ENCODE data around the gene MAP3K13. TPM values are rescaled to one million over a fixed set of nuclear protein-coding genes. Genes with fewer than 3 reads are reported as not detected.

Gene MAP3K13
- total and polyA plus RNA-seq, 7 donors, result 2.6 to 7.6 (median 5.0) TPM

GRCh38 chr3:185399737-185400667 lies 37.1 kb downstream of the MAP3K13 start:
- 78 to 80% (median 80%) methylated on average over 16 of the region's 16 CpGs for WGBS, 3 donors
- ATAC-seq, result no peak
- intact Hi-C loops (cut with DNase I), result no loop called here

GRCh38 chr3:185400866-185401265 lies 37.9 kb downstream of the MAP3K13 start:
- WGBS, 3 donors, result 91 to 97% (median 91%) methylated on average over 1 of the region's 1 CpG
- intact Hi-C loops (cut with DNase I), result no loop called here

More at GRCh38 chr3:185399737-185400667, 37.1 kb downstream of the MAP3K13 start:
- no peak overlapping the region for H3K27ac ChIP-seq
- TF ChIP-seq, protein P1, sequence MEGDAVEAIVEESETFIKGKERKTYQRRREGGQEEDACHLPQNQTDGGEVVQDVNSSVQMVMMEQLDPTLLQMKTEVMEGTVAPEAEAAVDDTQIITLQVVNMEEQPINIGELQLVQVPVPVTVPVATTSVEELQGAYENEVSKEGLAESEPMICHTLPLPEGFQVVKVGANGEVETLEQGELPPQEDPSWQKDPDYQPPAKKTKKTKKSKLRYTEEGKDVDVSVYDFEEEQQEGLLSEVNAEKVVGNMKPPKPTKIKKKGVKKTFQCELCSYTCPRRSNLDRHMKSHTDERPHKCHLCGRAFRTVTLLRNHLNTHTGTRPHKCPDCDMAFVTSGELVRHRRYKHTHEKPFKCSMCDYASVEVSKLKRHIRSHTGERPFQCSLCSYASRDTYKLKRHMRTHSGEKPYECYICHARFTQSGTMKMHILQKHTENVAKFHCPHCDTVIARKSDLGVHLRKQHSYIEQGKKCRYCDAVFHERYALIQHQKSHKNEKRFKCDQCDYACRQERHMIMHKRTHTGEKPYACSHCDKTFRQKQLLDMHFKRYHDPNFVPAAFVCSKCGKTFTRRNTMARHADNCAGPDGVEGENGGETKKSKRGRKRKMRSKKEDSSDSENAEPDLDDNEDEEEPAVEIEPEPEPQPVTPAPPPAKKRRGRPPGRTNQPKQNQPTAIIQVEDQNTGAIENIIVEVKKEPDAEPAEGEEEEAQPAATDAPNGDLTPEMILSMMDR (IDR thresholded peaks at IDR 0.05), result no peak
- H3K4me3 ChIP-seq, result no peak overlapping the region
- no peak for DNase-seq
- H3K9me3 ChIP-seq, result no peaks in the 10 kb centered on the region
- H3K36me3 ChIP-seq (ENCODE audit: insufficient read depth in 1 of 2, low read depth in 1 of 2), result no peaks in the 10 kb centered on the region
- H3K27me3 ChIP-seq (ENCODE audit: insufficient read depth in 3 of 3, low read length in 2 of 3), result no peaks in the 10 kb centered on the region
- peaks cover 15% of the 10 kb centered on the region for H3K4me1 ChIP-seq

DNA sequence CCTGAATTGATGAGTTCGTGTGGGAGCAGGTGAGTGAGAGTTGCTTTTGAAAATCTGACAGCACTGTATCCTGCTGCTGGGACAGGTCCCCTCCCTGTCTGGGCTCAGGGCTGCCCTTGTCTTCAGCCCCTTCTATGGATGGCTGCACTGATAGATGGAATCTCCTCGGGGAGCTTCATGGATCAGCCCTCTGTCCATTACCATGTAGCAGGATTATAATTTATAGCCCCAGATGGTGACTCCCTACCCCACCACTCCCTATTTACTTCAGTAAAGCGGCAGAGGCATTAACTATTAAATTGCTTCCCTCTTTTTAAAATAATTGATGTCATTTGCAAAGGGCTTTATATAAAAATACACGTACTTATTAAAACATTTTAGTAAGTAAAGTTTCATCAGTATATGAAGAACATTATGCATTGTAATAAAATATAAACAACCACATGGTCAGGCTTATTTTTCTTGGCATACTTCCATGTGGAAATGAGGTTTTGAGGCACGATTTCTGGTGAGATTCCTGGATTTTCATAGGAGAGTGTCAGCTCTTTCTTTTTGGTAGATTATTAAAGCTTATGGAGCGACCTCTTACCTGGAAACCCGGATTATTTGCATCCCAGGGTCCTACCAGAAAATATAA lies 38.5 kb downstream of the MAP3K13 start:
- no peak for DNase-seq
- intact Hi-C loops (cut with DNase I), result no loop called here
- Histone ChIP-seq H3K27ac (no peak overlapping the region), H3K27me3 (ENCODE audit: insufficient read depth in 3 of 3, low read length in 2 of 3) (no peaks in the 10 kb centered on the region), H3K4me3 (no peak overlapping the region), H3K4me1 (peaks cover 15% of the 10 kb centered on the region), H3K36me3 (ENCODE audit: insufficient read depth in 1 of 2, low read depth in 1 of 2) (no peaks in the 10 kb centered on the region), H3K9me3 (no peaks in the 10 kb centered on the region)
- 45 to 50% (median 46%) methylated on average over 7 of the region's 7 CpGs for WGBS, 3 donors
- no peak for ATAC-seq
- TF ChIP-seq, protein P1 (IDR thresholded peaks at IDR 0.05), result no peak

More at GRCh38 chr3:185400866-185401265, 37.9 kb downstream of the MAP3K13 start:
- Histone ChIP-seq H3K4me3 (no peak overlapping the region), H3K27me3 (ENCODE audit: insufficient read depth in 3 of 3, low read length in 2 of 3) (no peaks in the 10 kb centered on the region), H3K27ac (no peak overlapping the region), H3K9me3 (no peaks in the 10 kb centered on the region), H3K4me1 (peaks cover 15% of the 10 kb centered on the region), H3K36me3 (ENCODE audit: insufficient read depth in 1 of 2, low read depth in 1 of 2) (no peaks in the 10 kb centered on the region)
- DNase-seq (no peak), ATAC-seq (no peak)
- TF ChIP-seq, protein P1 (IDR thresholded peaks at IDR 0.05), result no peak

- peaks cover 15% of the 10 kb centered on the region for H3K4me1 ChIP-seq
- H3K27me3 ChIP-seq (ENCODE audit: insufficient read depth in 3 of 3, low read length in 2 of 3), result no peaks in the 10 kb centered on the region
- ATAC-seq, result peak; percentile 52 to 79 (median 74)
- no peak overlapping the region for H3K27ac ChIP-seq
- WGBS, 3 donors, result 24 to 34% (median 34%) methylated on average over 5 of the region's 5 CpGs
- no peak for DNase-seq
- intact Hi-C loops (cut with DNase I), result no loop called here
- H3K9me3 ChIP-seq, result no peaks in the 10 kb centered on the region
- no peaks in the 10 kb centered on the region for H3K36me3 ChIP-seq (ENCODE audit: insufficient read depth in 1 of 2, low read depth in 1 of 2)
- H3K4me3 ChIP-seq, result no peak overlapping the region
- TF ChIP-seq, protein P1 (IDR thresholded peaks at IDR 0.05), result no peak
Measured at GRCh38 chr3:185402561-185402960, 39.6 kb downstream of the MAP3K13 start.

All from psoas muscle (tissue), 8 donors.